Stomach (tissue), 9 donors: Measurements from ENCODE around the gene CSMD2. TPM values are rescaled to one million over a fixed set of nuclear protein-coding genes. Genes with fewer than 3 reads are reported as not detected.

ENCODE experiments used
- DNase-seq, 2 donors: peaks; one replicate each; pipeline versions ENCODE4 v3.0.0 to v3.0.0-alpha.2; 2013 to 2019
- H3K27ac ChIP-seq, 5 donors: fragments of 200-600 bp in 4 of 5; sonication (generic) in 4 of 5; one replicate each; pipeline ENCODE4 v1.5.1; 2013 to 2019; ENCODE audit warnings: mild to moderate bottlenecking in 1 of 5, moderate library complexity in 1 of 5
- H3K27me3 ChIP-seq, 3 donors: fragments of 200-600 bp; sonication (generic); one replicate each; pipeline ENCODE4 v1.5.1; 2017 to 2019; ENCODE audit warnings: mixed run types in 1 of 3
- H3K36me3 ChIP-seq, 4 donors: fragments of 200-600 bp; sonication (generic); 1 replicate in 3 of 4; 2 replicates in 1 of 4; pipeline ENCODE4 v1.5.1; 2016 to 2019
- H3K4me1 ChIP-seq, 4 donors: fragments of 200-600 bp; sonication (generic); one replicate each; pipeline ENCODE4 v1.5.1; 2016 to 2019
- H3K4me3 ChIP-seq, 4 donors: fragments of 200-600 bp; sonication (generic) in 3 of 4; one replicate each; pipeline ENCODE4 v1.5.1; 2016 to 2019; ENCODE audit warnings: mild to moderate bottlenecking in 1 of 4
- H3K9me3 ChIP-seq, 4 donors: fragments of 200-600 bp; sonication (generic); one replicate each; pipeline ENCODE4 v1.5.1; 2016 to 2019
- EP300 ChIP-seq: sonication (generic); formaldehyde crosslinking; IDR thresholded peaks from one replicate; pipeline ENCODE4 v1.6.1; 2017; ENCODE audit warnings: antibody characterized with exemption
- POLR2A ChIP-seq, 4 donors: fragments of 450-650 bp; IDR thresholded peaks; one replicate each; pipeline ENCODE4 v1.6.1; 2016; ENCODE audit warnings: antibody characterized with exemption in 4 of 4, control low read depth in 2 of 4, mild to moderate bottlenecking in 1 of 4, moderate library complexity in 1 of 4
- POLR2AphosphoS5 ChIP-seq, 3 donors: sonication (generic); formaldehyde crosslinking; IDR thresholded peaks; one replicate each; pipeline ENCODE4 v1.6.1; 2016; ENCODE audit warnings: antibody characterized with exemption in 3 of 3
- WGBS, 5 donors: extraction: QIAGEN DNeasy Blood & Tissue Kit in 3 of 5; methylation state at CpG; one replicate each; pipeline versions ENCODE4 v1.1.5 to v1.1.7; 2013 to 2018; 5-methylcytosine and 5-hydroxymethylcytosine counted together
- intact Hi-C: fragments of 100-400 bp; cut with DNase I; formaldehyde crosslinking; loops from one replicate; pipeline ENCODE4 v1.15.1; 2023; ENCODE audit warnings: low total_unique reads
- polyA plus RNA-seq, 3 donors: library from polyadenylated mRNA; stranded (reverse); fragments of 200-250 nt; gene quantifications; one replicate each; pipeline ENCODE4 v1.2.3, GENCODE V29; 2013
- total RNA-seq, 5 donors: library from RNA; depleted of rRNA; stranded (reverse); fragments of >200 nt; gene quantifications; one replicate each; pipeline versions ENCODE4 v1.1.0 to v1.2.3, GENCODE V29; 2014 to 2016
- TF ChIP-seq, protein P1 (sequence below), 7 experiments: fragments of 450-650 bp in 4 of 7; fragments of 200-600 bp in 3 of 7; sonication (generic) in 3 of 7; IDR thresholded peaks; one replicate each; pipeline ENCODE4 v1.5.1; 2016 to 2019; ENCODE audit warnings: antibody characterized with exemption in 7 of 7, control low read depth in 2 of 7, mild to moderate bottlenecking in 1 of 7
- donor health status: healthy with polysubstance abuse.
- donor health status: Bipolar disorder and iron deficiency.
- donor health status: healthy.

CSMD2 gene
- total and polyA plus RNA-seq, 8 donors = 0.10 to 3.5 (median 0.37) TPM; not detected in 1

- Histone ChIP-seq H3K36me3 (no peaks in the 10 kb centered on the region), H3K4me1 (no peaks in the 10 kb centered on the region), H3K4me3 (no peak overlapping the region), H3K27ac (no peak overlapping the region), H3K27me3 (peaks cover 0 to 35% (median 0%) of the 10 kb centered on the region in 3 donors), H3K9me3 (no peaks in the 10 kb centered on the region)
- no peak for TF ChIP-seq EP300
- TF ChIP-seq POLR2AphosphoS5 (IDR thresholded peaks at IDR 0.05) = no peak
- TF ChIP-seq, protein P1, sequence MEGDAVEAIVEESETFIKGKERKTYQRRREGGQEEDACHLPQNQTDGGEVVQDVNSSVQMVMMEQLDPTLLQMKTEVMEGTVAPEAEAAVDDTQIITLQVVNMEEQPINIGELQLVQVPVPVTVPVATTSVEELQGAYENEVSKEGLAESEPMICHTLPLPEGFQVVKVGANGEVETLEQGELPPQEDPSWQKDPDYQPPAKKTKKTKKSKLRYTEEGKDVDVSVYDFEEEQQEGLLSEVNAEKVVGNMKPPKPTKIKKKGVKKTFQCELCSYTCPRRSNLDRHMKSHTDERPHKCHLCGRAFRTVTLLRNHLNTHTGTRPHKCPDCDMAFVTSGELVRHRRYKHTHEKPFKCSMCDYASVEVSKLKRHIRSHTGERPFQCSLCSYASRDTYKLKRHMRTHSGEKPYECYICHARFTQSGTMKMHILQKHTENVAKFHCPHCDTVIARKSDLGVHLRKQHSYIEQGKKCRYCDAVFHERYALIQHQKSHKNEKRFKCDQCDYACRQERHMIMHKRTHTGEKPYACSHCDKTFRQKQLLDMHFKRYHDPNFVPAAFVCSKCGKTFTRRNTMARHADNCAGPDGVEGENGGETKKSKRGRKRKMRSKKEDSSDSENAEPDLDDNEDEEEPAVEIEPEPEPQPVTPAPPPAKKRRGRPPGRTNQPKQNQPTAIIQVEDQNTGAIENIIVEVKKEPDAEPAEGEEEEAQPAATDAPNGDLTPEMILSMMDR (IDR thresholded peaks at IDR 0.05) = no peak
- no peak for TF ChIP-seq POLR2A (IDR thresholded peaks at IDR 0.05)
- 72 to 80% (median 77%) methylated on average over 4 of the region's 4 CpGs for WGBS, 5 donors
- intact Hi-C loops = no loop called here
- no peak for DNase-seq
Observed at GRCh38 chr1:33626801-33627200, 538.2 kb downstream of the CSMD2 start.

- 79 to 91% (median 90%) methylated on average over 21 to 35 of the region's 35 CpGs for WGBS, 5 donors
- intact Hi-C loops = no loop called here
- H3K9me3 ChIP-seq = no peaks in the 10 kb centered on the region
- no peak overlapping the region for H3K4me3 ChIP-seq
- H3K36me3 ChIP-seq = no peaks in the 10 kb centered on the region
- H3K4me1 ChIP-seq = no peaks in the 10 kb centered on the region
- H3K27ac ChIP-seq = no peak overlapping the region
- no peak for TF ChIP-seq EP300
- TF ChIP-seq POLR2A (IDR thresholded peaks at IDR 0.05) = no peak
- TF ChIP-seq, protein P1 (IDR thresholded peaks at IDR 0.05) = no peak
- TF ChIP-seq POLR2AphosphoS5 (IDR thresholded peaks at IDR 0.05) = no peak
- H3K27me3 ChIP-seq = peaks cover 0 to 35% (median 0%) of the 10 kb centered on the region in 3 donors
- no peak for DNase-seq
Observed at GRCh38 chr1:33624991-33625870, 539.8 kb downstream of the CSMD2 start.

- Histone ChIP-seq H3K4me1 (no peaks in the 10 kb centered on the region), H3K27me3 (peaks cover 0 to 31% (median 0%) of the 10 kb centered on the region in 3 donors), H3K4me3 (no peak overlapping the region), H3K9me3 (no peaks in the 10 kb centered on the region), H3K36me3 (no peaks in the 10 kb centered on the region), H3K27ac (no peak overlapping the region)
- 84 to 94% (median 93%) methylated on average over 19 to 25 of the region's 25 CpGs for WGBS, 5 donors
- TF ChIP-seq POLR2A (IDR thresholded peaks at IDR 0.05) (no peak), POLR2AphosphoS5 (IDR thresholded peaks at IDR 0.05) (no peak), EP300 (no peak)
- TF ChIP-seq, protein P1 (IDR thresholded peaks at IDR 0.05) = no peak
- no peak for DNase-seq
- intact Hi-C loops = no loop called here
Observed at GRCh38 chr1:33624261-33624990, 540.6 kb downstream of the CSMD2 start.

- WGBS, 5 donors = 72 to 85% (median 75%) methylated on average over 4 of the region's 4 CpGs
- H3K4me3 ChIP-seq = no peak overlapping the region
- H3K27ac ChIP-seq = no peak overlapping the region
- peaks cover 0 to 31% (median 0%) of the 10 kb centered on the region in 3 donors for H3K27me3 ChIP-seq
- DNase-seq = no peak
- H3K9me3 ChIP-seq = no peaks in the 10 kb centered on the region
- TF ChIP-seq EP300 (no peak), POLR2AphosphoS5 (IDR thresholded peaks at IDR 0.05) (no peak), POLR2A (IDR thresholded peaks at IDR 0.05) (no peak)
- TF ChIP-seq, protein P1 (IDR thresholded peaks at IDR 0.05) = no peak
- no peaks in the 10 kb centered on the region for H3K36me3 ChIP-seq
- intact Hi-C loops = no loop called here
- H3K4me1 ChIP-seq = no peaks in the 10 kb centered on the region
Observed at GRCh38 chr1:33623811-33624210, 541.2 kb downstream of the CSMD2 start.
